ENCODE results near the gene PI16.

DNA sequence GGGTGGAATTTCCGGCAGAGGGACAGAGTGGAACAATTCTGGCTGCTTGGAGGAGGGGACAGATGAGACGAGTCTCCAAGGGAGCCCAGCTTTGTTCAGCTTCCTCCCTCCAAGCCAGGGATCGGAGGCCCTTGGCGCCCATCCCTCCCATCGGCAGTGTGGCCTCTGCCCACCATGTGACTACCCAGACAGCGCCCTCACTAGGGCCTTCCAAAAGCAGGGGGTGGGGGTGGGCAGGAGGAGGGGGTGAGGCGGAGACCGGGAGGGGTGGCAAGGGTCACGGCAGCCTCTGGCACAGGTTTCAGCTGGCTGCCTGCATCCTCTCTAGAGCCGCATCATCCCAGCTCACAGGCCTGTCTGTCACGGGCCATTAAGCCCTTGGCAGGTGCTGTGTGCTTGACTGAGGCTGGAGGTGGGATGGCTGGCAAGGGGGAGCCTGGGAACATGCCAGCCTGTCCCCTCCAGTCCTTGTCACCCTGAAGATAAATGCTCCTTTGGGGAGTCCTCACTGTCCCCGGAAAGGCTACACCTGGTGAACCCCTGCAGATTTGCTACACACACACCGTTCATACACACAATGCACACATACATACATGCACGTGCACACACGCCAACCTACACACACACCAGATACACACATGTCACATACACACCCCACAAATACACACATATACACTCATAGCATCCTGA is 44.7 kb downstream of the PI16 start:
- TF ChIP-seq, protein P1, sequence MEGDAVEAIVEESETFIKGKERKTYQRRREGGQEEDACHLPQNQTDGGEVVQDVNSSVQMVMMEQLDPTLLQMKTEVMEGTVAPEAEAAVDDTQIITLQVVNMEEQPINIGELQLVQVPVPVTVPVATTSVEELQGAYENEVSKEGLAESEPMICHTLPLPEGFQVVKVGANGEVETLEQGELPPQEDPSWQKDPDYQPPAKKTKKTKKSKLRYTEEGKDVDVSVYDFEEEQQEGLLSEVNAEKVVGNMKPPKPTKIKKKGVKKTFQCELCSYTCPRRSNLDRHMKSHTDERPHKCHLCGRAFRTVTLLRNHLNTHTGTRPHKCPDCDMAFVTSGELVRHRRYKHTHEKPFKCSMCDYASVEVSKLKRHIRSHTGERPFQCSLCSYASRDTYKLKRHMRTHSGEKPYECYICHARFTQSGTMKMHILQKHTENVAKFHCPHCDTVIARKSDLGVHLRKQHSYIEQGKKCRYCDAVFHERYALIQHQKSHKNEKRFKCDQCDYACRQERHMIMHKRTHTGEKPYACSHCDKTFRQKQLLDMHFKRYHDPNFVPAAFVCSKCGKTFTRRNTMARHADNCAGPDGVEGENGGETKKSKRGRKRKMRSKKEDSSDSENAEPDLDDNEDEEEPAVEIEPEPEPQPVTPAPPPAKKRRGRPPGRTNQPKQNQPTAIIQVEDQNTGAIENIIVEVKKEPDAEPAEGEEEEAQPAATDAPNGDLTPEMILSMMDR (IDR thresholded peaks at IDR 0.05), result no peak
- TF ChIP-seq POLR2A (IDR thresholded peaks at IDR 0.05) (no peak), POLR2AphosphoS5 (IDR thresholded peaks at IDR 0.05) (no peak)
